Activated CD4-positive, alpha-beta T cell treated with anti-CD3 and anti-CD28 coated beads, Interleukin-2, amount 50 U/mL, for 1 hour (primary cell): ENCODE results near the gene ROBO4.

ENCODE experiments used
- DNase-seq: peaks from one replicate; pipeline ENCODE4 v3.0.0-alpha.2; 2020

The ROBO4 gene

DNA sequence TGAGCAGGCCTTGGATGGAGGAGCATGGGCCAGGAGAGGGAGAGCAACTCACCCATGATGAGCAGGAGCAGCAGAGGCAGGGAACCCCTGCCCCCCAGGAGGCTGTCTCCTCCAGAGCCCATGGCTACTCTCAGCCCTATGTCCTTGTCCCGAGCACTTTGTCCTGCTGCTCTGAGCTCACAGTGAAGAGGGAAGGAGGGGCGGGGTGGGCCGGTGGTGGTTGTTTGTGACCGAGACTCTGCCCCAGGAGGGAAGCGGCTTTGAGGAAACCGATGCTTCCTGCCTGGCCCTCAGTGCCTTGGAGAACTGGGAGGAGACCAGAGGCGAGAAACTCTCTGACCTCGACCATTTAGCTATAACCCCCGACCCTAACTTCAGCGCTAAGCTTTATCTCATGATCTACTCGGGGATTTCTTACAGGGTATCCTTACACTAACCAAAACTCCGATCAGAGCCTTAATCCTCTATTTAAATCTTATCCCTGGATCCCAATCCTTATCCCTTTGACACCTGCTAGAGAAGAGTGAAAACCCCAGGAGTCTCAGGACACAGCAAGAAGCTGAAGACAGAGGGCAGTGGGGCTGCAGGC, at the start of gene ROBO4:
TSS of gene ROBO4 (minus strand) at position 192 of the 589 bp plus-strand sequence. CDS start at position 122, 70 bp downstream.
- no peak for DNase-seq

DNA sequence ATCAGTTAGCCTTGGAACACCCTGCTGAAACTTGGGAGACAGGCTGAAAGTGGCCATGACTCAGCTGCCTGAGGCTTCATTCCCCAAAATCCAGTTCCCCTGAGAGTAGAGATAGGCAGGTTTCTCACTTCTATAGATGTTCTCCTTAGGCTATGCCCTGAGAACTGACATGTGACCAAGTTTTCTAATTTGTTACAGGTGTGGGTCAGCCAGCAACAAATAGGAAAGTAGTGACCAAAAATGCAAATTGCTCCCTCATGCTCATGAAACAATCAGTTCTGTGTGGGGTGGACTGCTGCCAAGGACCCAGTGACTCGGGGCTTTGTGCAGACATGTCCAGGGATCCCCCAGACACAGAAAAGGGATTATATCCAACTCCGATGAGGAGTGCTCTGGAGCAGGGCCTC, 49.1 kb upstream of the ROBO4 start:
- no peak for DNase-seq

DNA sequence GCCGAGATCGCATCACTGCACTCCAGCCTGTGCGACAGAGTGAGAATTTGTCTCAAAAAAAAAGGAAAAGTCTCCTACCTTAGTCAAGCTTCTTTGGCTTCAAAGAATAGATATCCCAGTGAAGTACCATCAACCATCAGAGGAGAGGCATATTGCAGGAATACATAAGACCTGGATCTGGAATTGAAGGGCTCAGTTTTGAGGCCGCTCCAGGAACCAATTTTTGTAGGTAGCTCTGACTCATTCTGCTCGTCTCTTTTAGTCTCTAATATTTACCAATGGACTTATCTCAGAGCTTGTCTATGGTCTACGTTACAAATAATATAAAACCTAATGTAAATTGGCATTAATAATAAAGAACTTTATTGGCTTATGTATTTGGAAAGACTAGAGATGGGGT, 48.2 kb upstream of the ROBO4 start:
- DNase-seq = no peak

DNA sequence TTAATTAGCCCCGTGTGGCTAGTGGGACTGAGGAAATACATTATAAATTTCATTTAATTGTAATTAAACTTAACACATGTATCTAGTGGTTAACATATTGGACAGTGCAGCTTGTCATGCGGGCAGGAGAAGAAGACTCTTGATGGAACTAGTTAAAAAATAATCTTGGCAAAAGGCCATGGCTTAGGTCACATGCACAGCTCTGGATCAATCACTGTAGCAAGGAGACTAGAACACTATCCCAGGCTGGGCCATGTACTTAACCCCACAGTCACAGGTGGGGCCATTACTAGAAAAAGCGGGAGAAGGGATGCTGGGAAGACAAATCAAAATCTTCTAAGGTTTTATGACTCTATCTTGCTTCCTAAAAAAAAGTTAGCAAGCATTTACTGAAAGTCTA, 46.9 kb upstream of the ROBO4 start:
- DNase-seq = no peak

DNA sequence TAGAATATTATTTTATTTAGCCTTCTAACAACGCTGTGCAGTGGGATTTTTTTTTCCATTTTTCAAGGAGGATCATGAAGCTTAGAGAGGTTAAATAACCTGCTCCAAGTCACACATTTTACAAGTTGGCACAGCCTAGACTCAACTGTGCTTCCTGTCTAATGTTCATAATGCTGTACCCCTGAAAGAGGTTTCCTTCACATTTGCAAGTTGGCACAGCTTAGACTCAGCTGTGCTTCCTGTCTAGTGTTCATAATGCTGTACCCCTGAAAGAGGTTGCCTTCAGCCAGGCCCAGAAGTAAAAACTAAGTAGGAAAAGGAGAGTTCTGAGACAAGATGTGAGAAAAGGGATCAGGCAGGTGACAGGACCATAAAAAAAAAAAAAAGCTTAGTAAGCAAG, 46.1 kb upstream of the ROBO4 start:
- no peak for DNase-seq

DNA sequence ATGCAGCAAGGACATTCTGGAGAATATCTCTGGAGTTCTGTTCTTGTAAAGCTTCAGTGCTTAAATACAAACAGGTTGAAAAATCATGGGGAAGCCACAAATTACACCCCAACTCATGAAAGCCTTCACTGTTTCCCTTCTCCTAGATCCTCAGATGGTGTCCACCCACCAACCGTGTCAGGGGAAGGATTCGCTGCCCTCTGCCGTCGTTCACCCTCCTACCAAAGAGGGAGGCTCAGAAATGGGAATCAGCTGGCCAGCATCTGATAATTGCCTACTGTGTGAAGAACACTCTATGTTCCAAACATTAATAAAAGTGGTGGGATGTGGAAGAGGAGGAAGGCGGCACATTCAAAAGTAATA, 45.6 kb upstream of the ROBO4 start:
- DNase-seq = no peak

DNA sequence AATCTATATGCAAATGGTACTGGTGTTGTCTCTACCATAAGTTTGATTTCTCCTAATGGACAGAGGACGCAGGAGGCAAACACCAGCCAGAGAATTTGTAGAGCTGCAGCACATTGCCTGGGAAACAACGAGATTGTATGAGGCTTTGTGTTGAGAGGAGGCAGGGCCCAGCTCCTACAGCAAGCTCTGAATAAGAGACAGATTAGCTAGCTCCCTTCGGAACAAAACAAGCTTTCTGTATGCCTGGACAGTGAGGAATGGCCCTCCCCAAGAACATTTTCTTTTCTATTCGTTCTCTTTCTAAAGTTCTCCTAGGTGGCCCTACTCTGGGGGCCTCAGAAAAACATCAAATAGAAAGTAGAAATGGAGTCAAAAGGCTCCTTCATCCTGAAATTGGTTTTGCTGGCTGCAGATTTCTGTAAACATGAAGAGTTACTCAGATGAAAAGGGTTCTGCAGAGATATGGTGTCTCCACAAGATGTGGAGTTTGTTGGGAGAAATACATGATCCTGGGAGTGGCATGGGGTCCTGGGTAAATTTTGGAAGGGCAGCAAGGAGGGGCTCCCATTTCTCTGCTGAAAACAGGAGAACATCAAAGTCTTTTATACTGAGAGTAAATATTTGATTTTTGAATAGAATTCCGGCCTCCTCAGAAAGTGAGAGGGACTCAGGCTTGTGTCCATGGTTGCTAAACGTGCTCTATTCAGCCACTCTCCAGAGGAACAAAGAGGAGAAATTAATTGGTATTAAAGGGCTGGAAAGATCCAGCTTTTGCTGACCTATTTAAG, 45.0 kb upstream of the ROBO4 start:
- no peak for DNase-seq

DNA sequence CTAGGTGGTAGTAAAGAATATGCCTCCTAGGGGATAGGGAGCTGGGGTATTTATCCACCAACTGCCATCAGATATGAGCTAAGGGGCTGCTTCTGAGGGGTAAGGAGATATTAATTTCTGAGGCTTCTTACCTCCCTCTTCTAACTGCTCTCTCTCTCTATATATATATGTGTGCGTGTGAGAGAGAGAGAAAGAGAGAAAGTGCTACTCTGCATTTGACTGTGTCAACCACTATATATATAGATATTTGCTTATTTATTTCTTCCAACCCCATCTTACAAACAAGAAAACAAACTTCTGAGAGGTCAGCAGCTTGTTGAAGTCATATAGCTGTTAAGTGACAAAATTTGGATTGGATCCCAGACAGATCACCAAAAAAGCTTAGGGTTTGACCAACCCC, 44.0 kb upstream of the ROBO4 start:
- DNase-seq = no peak

DNA sequence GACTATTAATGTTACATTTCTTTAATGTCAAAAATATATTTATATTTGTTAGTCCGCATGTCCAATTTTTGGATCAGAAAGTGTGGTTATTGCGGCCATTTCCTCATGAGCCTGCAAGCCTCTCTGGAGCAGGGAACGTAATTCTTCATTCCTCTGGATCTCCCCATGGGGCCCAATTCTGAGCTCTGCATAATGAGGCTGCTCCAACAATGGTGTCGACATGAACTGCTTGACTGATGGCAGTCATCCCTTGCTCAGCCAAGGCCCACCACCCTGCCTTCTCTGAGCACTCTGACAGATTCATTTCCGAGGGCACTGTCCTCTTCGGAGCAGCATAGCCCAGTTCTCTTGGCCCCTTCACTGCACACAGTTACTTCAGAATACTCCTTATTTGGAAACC, 41.3 kb upstream of the ROBO4 start:
- DNase-seq = no peak

DNA sequence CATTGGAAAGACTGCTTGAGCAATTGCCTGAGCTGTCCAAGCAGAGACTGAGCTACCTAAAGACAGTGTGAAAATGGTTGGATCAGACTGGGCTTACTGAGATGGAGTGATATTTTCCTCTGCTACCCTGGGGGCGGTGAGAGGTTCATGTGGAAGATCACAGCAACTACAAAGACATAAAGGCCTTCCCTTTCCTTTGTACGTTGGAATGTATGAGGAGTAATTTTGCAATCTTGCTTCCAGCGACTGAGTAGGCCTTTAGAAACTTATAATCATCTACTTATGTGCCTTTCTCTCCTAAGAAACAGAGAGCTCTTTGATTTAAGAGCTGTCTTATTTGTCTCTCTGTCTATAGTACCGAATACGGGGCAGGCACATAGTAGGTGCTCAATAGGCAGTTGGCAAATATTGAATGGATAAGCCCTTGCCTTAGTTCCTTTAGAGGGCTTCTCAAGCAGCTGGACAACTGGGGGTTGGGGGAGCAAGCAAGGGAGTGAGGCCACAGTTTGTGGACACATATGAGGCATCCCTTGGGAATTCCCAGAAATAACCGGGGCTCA, 40.6 kb upstream of the ROBO4 start:
- no peak for DNase-seq

DNA sequence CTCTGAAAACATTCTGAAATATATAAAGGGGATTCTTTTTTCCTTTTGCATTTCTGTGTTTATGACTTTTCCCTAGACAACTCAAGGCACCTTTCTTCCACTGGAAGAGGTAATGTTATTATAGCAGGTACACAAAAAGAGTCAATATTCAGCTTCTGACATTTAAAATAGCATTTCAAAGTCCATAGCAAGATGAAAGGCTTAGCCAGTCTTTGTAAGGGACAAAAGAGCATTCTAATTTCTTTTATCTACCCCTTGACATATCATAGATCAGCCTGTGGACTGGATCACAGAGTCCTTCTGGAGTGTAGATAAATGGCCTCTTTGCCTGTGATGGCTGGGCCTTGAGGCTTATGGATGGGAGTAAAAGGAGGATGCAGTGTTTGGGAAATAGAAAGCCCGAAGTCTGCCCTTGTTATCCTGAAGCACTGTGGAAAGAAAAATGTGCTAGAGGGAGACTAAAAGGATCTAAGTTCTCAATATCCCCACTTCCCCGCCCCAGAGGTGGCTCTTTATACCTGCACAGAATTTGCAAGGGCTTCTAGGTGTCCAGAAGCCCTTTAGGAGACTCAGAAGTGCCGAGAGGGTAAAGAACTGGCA, 39.8 kb upstream of the ROBO4 start:
- DNase-seq = no peak

DNA sequence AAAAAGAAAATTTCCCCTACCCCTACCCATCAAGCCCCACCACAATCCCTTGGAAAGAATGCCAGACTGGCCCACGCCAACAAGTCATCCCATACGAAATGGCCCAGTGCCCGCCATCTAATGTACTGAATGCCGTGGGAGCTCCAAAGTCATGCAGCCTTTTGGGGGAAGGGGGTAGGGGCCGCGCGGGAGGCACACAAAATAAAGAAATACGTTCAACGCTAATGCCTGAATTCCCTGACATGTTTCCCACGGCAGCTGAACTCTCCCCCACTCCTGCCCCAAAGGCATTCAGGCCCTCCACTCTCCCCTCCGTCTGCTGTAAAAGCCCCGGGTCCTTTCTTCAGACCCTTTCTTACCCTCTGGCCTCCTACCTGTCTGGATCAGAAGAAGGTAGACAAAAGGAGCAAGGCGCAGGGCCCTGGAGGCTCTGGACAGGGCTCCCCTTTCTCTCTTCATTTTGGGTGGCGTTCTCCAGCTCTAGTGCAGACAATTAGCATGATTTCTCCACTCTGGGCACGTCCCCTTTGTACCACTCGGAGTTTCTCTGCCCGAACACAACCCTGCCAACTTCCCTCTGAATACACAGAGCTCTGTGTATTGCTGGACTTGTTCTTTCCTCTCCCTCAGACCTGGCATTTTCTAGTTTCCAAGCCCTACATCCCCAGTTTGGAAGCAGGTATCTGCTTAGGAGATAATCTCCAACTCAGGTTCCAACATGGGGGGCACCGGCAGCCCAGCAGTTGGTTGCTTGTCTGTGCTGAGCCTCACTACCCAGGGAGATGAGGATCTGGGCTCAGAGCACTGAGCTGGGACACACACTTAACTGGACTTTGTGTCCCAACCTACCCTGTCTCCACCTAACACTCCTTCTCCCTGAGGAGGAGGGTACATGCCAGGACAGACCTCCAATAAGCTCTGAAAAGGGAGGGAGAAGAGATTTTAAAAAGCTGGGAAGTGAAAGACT, 38.2 kb upstream of the ROBO4 start, which contains the start of gene HEPACAM:
TSS of gene HEPACAM (minus strand) at position 500 of the 967 bp plus-strand sequence. CDS start at position 459, 41 bp downstream.
- no peak for DNase-seq

DNA sequence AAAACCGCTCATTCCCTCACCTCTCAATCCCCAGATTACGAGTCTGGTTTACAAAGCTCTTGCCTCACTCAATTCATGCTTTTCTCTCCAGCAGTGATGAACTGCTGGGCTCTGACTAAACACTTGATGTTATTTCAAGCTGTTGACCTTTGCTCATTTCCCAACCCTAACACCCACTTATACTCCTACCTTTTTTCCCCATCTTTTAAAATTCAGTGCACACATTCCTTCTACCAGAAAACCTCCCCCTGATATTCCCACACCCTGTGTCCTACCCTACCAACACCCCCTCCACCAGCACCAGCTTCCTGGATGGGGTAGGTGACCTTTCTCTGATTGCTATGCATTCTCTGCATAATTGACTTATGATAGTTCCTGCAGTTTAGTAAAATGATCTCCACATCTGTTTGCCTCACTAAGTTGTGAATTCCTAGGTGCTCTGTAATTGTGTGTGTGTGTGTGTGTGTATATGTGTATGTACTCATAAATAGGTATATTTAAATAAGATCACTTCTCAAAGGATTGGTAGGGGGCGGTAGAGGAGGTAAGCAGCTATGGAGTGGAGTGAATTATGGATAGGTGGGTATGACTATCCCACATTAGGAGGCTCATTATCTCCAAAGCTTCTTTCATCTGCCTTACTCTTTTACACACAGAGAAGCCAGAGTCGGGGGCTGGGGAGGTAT, 37.3 kb upstream of the ROBO4 start:
- no peak for DNase-seq

DNA sequence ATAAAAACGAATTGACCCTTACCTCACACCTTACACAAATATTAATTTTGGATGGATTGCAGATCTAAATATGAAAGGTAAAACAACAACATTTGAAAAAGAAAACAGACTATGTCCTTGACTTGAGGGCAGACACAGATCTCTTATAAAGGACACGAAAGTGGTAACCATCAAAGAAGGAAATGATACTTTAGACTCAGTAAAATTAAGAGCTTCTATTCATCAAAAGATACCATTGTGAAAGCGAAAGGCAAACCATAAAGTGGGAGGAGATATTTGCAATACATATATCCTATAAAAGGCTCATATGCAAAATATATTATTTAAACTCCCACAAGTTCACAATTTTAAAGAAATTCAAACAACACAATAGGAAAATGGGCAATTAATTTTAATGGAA, 33.1 kb upstream of the ROBO4 start:
- no peak for DNase-seq

DNA sequence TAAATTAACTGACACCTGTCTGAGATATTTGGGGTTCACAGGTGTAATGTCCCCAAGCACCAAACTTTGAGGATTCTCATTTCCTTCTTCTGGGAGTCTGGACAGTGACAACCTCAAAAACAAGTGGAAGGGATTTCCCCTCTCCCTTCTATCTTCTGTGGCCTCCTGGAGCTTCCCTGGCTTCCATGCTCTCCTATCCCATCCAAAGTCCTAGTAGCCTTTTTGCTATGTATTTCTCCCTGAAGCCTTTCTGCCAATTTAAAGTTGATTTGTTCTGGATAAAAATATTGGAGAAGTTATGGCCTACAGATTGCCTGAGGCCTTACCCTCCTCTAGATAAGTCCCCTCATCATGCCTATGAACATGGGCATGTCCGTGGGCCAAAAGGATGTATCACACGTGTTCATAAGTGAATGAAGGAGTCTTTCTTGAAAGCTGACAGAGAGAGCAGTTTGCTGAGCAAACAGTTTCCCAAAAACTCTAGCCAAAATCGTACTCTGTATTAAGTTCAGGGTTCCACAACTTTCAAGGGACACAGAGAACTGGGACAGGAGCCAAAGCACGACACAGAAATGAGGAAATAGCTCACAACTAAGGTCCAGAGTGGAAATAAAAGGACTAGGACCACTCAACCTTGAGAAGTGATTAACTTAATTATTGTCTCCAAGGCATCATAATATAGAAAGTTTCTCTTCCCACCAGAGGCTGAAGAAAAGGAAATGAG, 31.4 kb upstream of the ROBO4 start:
- no peak for DNase-seq

DNA sequence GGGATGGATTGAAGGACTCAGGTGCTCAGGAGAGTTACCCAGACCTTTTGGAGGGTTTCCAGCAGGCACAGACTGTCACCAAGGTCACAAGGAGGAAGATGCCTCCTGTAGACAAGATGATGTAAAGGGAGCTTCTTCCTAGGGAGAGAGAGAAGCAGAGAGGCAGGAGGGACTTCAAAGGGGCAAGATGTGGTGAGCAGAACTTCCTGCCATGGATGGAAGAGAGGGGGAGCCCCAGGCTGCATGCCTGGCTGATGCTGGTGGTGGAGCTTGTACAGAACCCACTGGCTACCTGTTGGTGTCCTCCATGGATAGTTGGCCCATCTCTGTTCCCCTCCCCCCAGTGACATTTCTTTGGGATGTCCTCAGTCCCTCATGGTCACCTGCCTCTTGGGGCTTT, 25.6 kb upstream of the ROBO4 start:
- DNase-seq = peak; percentile 9

DNA sequence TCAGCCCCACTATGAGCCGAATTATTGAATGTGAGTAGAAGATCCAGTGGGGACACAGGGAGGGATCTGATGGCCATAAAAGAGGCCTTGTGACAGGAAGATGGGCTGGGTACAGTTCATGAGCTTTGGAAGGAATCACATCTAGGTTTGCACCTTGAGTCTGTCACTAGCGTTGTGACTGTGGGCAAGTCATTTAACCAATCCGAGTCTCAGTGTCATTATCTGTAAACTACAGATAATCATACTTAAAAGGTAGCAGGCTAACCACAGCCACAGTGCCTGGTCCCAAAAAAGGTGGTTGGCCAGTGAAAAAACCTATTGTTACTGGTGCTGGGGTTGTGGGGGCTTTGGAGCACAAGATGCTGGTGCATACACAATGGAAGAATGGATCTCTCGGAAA, 25.2 kb upstream of the ROBO4 start:
- no peak for DNase-seq

DNA sequence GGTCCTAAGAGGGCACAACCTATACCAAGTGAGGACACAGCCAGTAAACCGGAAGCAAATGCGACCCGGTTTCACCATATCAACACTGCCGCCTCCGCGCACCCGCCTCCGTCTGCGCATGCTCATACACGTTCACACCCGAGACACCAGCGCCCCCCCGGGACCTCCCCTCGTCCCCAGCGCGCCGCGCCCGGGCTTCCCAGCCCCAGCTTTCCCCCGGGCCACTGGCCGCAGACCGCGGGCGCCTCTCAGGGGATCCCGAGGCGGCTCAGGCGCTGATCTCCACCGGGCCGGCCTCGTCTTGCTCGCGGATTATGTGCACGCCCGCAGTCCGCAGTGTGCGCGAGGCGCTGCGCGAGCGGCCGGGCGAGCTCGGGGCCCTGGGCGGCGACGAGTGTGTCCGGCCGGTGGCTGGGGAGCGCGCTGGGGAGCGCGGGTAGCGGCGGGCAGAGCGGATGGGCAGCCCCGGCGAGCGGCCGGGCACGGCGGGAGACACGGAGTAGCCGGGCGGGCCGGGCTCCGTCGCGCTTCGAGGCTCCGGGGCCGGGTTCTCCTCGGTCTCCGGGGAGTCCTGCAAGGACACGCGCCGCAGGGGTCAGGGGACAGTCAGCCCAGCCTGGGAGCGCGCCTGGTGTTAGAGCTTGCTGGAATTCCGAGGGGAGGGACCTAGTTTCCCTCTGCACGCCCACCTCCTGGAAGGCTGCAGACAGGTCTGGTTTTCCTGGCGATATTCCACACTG, 23.4 kb upstream of the ROBO4 start:
- DNase-seq = peak; percentile 66

DNA sequence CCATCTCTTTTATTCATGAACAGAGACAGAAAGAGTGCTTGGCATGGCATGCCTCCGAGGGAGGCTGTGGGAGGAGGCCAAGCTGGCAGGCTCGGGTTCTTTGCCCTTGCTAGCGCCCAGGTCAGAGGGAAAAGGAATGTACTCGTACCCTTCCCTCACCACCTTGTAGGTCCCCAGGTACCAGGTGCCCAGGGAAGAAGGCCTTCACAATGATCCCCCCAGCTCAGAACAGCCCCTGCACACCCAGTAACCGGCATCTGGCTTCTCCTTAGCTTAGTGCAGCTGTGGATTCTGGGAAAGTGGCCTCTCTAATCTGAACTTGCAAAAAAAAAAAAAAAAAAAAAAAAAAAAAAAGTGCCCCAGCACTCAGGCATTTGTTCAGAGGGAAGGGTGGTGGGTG, 22.7 kb upstream of the ROBO4 start:
- DNase-seq = no peak

DNA sequence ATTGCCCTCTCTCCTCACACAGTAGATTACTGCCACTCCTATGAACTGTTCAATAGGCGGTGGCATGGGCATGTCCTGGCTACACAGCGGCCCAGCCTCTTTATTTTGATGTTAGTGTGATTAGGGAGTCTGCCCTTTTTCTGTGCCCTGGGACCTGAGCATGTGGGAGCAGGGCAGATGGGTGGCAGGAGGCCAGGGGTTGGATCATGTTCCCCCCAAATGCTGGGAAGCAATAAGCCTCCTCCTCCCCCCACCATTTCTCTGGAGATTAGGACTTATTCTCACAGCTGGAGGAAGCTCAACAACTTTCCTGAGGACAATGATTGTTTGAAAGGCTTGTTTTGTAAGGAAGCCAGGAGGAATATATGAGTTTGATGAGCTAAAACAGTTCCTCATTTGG, 22.2 kb upstream of the ROBO4 start:
- DNase-seq = no peak

DNA sequence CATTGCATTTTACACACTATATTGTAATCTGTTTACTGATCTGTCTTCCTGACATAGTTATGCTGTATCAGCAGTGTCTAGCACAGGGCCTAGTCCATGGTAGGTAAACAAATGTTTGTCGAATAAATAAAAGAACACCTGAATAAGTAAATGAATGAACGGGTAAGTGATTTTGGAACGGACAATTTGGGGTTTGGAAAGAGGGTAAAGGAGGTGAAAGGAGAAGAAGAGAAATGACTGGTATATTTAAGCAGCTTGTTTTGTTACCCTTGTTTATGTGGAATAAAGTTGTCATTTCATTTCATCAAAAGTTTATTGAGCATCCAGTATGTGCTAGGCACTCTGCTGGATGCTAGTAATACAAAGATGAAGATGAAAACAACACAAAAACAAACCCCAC, 21.3 kb upstream of the ROBO4 start, which contains the start of gene HEPN1:
TSS of gene HEPN1 (plus strand) at position 301 of the 400 bp plus-strand sequence.
- no peak for DNase-seq
